ENCODE data around the gene MGAT3. TPM values are rescaled to one million over a fixed set of nuclear protein-coding genes. Genes with fewer than 3 reads are reported as not detected.

The MGAT3 gene
- total and polyA plus RNA-seq, 2 of the 13 experiments (the other 11 are each of a cell fraction or from before 2014, with no cell fraction given) = 0.11 to 0.15 TPM

- Histone ChIP-seq H3K79me2 (ENCODE audit: insufficient read depth, low read length) (no peaks in the 10 kb centered on the region), H3K9me3 (ENCODE audit: low read length) (no peaks in the 10 kb centered on the region), H3K36me3 (replicated peaks in 1 of 2; ENCODE audit: control insufficient read depth in 1 of 2, insufficient read depth in 2 of 2, low read length in 2 of 2) (no peaks in the 10 kb centered on the region), H3K4me3 (replicated peaks in 1 of 3; ENCODE audit: insufficient read depth in 1 of 3, low read depth in 2 of 3, low read length in 3 of 3) (no peak overlapping the region), H2AFZ (ENCODE audit: low read length) (no peak overlapping the region), H3K9ac (ENCODE audit: insufficient read depth, low read depth, low read length) (no peak overlapping the region), H3K27me3 (ENCODE audit: control insufficient read depth in 1 of 2, insufficient read depth in 2 of 2, low read length in 2 of 2) (peaks cover 0 to 12% of the 10 kb centered on the region in 2 experiments; a peak in 3 of 5 replicates), H3K4me1 (ENCODE audit: insufficient read depth, low read length) (peaks cover 40% of the 10 kb centered on the region), H3K27ac (ENCODE audit: extremely low read length, insufficient read depth, low read length) (no peak overlapping the region), H3K4me2 (ENCODE audit: low read depth, low read length) (no peak overlapping the region), H4K20me1 (ENCODE audit: insufficient read depth, low read length) (no peaks in the 10 kb centered on the region)
- TF ChIP-seq NFIC (IDR thresholded peaks at IDR 0.05; ENCODE audit: low read length) = no peak
- TF ChIP-seq STAG1 (CRISPR knock-in tag; IDR thresholded peaks at IDR 0.05) = no peak
- TF ChIP-seq REL (CRISPR knock-in tag; conservative IDR thresholded peaks at IDR 0.05) = no peak
- no peak for TF ChIP-seq ZNF446 (CRISPR knock-in tag; IDR thresholded peaks at IDR 0.05)
- no peak for TF ChIP-seq TFDP2 (CRISPR knock-in tag; IDR thresholded peaks at IDR 0.05)
- TF ChIP-seq HOXA9 (CRISPR knock-in tag; IDR thresholded peaks at IDR 0.05; ENCODE audit: borderline replicate concordance) = no peak
- TF ChIP-seq ZNF260 (CRISPR knock-in tag; IDR thresholded peaks at IDR 0.05; ENCODE audit: borderline replicate concordance, low read depth) = no peak
- no peak for TF ChIP-seq ATF6 (CRISPR knock-in tag; conservative IDR thresholded peaks at IDR 0.05)
- TF ChIP-seq JARID2 (CRISPR knock-in tag; IDR thresholded peaks at IDR 0.05; ENCODE audit: insufficient replicate concordance) = no peak
- TF ChIP-seq MAX (IDR thresholded peaks at IDR 0.05) = no peak
- no peak for TF ChIP-seq SETDB1 (CRISPR knock-in tag; IDR thresholded peaks at IDR 0.05; ENCODE audit: borderline replicate concordance)
- no peak for TF ChIP-seq FOSL1 (CRISPR knock-in tag; IDR thresholded peaks at IDR 0.05; ENCODE audit: borderline replicate concordance)
- TF ChIP-seq SMAD3 (CRISPR knock-in tag; IDR thresholded peaks at IDR 0.05) = no peak
- no peak for TF ChIP-seq ZNF879 (CRISPR knock-in tag; IDR thresholded peaks at IDR 0.05)
- TF ChIP-seq GABPB1 (CRISPR knock-in tag; IDR thresholded peaks at IDR 0.05) = no peak
- TF ChIP-seq ATF3 (CRISPR knock-in tag; IDR thresholded peaks at IDR 0.05) = no peak
- no peak for TF ChIP-seq ZNF557 (CRISPR knock-in tag; IDR thresholded peaks at IDR 0.05)
- TF ChIP-seq RARA (CRISPR knock-in tag; IDR thresholded peaks at IDR 0.05) = no peak
- no peak for TF ChIP-seq ZSCAN12 (CRISPR knock-in tag; IDR thresholded peaks at IDR 0.05)
- POLR2A ChIA-PET = no interaction called here
- WGBS (ENCODE audit: low lambda C conversion rate) = 52% methylated on average over 13 of the region's 13 CpGs
- FAIRE-seq = no peak
- in situ Hi-C loops (cut with HindIII; ENCODE audit: extremely low pct_ligation_motif_present, low pct_unique_long_range_greater_than_20kb) (no loop called here), intact Hi-C loops (cut with micrococcal nuclease; ENCODE audit: unreplicated experiment) (no loop called here)
- no peak for ATAC-seq
- CTCF ChIA-PET (ENCODE audit: low intra/inter-chr PET ratio, low total read pairs) = no interaction called here
- DNase-seq (ENCODE audit: low spot score) = no peak
- BruUV-seq (replicated peaks) = no TSS peak
Observed at GRCh38 chr22:39476664-39477063, 19.9 kb downstream of the MGAT3 start.
